CD4-positive, alpha-beta T cell treated with Interleukin-1 beta for 1 hour (primary cell): ENCODE results near the gene GFOD1.

Source experiments
- DNase-seq, 2 donors: peaks; one replicate each; pipeline ENCODE4 v3.0.0-alpha.2; 2020 to 2022

GFOD1 gene

DNA sequence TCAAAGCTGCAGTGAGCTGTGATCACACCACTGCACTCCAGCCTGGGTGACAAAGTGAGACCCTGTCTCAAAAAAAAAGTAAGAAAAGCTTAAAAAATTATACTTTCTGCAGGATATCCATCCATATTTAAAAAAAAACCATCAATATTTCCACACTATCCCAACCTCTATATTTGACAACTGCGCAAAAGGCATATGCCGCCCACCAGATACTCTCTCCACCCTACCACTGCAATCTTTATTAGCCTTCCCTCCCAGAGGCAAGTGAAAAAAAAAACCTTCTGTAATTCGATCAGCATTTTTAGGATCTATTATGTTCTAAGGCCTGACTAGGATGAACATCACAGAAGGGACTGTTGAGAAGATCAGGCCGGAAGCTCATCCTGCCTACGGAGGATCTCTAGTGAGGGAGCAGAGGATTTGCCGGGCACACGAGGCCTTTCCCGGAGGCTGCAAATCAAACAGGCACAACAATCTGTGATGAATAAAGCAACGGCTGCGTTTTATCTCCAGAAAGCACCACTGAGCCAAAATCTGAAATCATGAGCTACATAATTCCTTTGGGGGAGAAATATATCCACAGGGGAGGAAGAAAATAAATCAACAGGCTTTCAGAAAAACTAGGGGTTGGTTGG is 65.9 kb downstream of the GFOD1 start:
- no peak for DNase-seq

DNA sequence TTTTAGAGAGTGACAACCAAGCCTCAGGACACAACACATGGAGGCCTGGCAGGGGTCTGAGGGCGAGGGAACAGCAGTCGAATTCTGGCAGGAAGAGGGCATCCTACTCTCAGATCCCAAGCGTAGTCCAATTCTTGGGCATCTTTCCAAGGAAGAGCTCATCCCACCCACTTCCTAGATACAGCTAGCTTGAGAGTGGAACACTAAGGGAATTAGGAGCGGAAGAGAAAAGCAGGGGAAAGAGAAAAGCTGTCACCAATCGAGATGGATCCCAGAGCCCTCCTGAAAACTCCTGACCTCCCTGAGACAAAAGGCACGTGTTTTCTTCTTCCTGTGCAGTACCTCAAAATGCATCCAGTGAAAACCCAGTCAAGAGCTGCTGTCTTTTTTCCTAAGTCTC is 67.1 kb downstream of the GFOD1 start:
- no peak for DNase-seq

DNA sequence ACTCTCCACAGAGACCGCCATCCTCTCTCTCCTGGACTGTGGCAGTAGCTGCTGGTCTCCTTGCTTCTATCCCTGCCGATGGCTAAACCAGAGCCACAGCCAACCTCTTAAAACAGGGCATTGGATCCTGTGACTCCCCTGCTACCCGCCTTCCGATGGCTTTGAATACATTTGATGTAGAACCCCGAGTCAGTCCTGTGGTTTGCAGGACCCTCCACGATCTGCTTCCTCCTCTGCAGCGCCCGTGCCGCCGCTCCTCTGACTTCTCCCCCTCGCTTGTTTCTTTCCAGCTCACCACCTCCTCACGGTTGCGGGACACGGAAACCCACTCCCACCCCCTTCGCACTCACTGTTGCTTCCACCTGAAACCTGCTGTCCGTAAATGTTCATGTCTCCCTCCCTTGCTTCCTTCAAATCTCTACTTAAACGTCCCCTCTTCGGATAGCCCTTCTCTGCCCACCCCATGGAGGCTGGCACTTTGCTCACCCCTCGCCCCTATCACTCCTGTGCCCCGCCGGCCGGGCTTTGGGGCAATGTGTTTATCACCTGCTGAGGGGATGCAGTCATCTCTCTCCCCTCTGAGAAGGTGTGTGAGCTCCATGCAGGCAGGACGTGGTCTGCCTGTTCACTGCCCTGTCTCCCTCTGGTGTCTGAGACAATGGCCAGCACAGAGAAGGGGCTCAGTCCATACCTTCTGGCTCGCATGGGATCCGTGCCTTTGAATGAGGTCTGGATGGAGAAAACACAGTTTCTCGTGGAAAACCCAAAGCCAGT is 67.8 kb downstream of the GFOD1 start:
- DNase-seq, result no peak

DNA sequence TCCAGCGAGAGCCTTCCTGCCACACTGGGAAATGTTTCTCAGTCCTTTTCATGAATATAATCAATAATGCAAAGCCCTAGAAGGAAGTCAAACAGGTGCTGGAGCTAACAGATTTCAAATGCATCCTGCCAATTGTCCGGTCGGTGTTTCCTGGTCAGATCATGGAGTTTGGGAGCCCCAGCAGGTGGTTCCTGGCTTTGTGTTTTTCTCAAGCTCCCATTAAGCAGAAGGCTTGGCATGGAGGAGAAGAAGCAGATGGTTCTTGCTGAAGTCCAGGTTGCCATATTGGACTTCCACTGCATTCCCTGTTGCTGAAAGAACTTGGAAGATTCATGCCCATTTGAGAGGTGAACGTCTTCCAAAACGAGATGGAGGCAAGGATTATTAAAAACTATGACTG is 68.6 kb downstream of the GFOD1 start:
- no peak for DNase-seq

DNA sequence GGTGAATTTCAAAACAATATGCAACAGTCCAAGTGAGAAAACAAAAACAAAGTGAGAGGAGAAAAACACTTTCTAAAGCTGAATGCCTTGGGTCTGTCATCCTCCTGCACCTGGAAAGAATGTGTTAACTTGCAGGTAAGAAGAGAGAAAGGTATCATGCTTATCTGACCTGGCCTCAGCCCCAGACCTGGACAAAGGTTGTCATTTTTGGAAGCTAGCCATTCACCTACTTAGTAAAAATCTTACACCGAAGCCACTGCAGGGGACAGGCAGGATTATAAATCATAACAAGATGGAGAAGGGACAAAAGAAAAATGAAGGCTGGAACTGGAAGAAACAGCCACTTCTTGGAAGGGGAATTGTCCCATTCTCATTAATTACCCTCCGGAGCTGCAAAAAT is 69.4 kb downstream of the GFOD1 start:
- no peak for DNase-seq

DNA sequence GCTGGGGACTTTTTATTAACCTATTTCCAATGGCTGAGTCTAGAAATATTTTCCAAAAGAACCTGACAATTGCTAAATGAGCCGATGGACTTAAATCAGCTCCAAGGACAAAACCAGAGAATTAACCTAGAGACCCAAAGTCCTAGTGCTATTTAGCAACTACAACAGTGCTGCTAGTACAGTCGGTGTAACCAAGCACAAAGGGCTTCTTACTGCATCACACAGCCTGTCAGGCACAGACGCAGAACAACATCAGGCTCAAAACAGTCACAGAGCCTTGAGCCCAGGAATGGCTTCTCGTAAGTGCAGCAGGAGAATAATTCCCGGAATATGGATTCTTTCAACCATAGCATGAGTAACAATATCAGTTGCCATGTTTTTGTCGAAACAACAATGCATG is 70.0 kb downstream of the GFOD1 start:
- no peak for DNase-seq

DNA sequence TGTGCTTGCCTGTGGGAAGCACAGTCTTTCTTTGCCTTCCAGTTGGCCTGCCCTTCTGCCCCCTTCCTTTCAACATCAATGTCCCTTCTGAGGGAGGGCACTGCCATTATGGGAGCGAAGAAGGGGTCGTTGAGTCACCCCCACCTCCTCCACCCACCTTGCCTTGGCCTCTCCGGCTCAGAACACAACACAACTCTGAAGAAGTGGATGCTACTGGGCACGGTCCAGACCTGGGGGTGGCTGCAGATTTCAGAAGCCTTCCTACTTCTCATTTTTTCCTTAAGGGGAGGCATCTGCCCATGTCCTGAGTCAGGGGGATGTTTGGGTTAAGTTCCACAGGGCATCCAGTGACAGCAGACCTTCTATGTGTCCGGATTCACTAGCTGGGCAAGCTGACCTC is 72.1 kb downstream of the GFOD1 start:
- DNase-seq, result no peak

DNA sequence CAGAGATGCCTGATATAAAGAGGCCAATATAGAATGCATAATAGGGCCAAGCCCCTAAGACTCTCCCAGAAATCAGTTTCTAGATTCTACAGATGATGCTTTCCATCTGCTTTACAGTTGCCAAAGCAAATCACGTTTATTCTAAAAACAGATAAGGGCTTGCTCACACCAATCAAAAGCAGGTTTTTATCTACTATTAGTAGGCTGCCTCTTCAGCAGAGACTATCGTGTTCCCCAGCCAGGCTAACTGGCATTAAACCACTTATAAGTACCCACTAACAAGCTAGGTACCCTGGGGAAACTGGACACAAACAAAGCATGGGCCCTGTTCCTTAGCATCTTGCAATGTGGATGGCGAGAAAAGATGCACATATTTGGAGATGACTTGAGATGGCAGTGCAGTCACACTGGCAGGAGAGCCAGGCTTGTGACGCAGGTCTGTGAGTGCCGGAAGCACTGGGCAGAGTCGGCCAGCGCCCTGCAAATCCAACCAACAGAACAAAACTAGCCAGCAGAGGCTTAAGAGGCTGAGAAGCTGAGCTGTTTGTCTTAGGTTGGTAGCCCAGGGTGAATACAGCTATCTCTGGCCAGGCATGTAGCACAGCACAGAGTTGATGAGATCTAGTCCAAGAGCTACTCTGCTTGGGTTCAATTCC is 73.4 kb downstream of the GFOD1 start:
- peak in 1 of 2 donors; percentile 49 for DNase-seq

DNA sequence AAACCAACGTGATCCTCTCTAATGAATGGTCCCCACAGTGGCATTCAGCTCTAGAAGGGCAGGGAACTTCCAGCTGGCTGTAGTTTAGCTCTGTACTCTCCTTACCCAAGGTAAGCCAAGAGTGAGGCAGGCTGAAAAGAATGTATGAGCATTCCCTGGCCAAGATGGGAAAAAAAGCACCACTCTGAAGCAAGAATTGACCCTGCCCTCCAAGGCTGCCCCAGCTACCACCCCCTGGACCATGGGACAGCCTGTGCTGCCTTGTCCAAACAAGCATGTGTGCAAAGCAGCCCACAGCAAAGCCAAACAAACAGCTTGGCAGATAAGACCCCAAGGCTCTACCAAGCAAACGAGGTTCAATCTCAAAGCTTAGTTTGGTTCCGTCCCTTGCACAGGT is 73.9 kb downstream of the GFOD1 start:
- no peak for DNase-seq

DNA sequence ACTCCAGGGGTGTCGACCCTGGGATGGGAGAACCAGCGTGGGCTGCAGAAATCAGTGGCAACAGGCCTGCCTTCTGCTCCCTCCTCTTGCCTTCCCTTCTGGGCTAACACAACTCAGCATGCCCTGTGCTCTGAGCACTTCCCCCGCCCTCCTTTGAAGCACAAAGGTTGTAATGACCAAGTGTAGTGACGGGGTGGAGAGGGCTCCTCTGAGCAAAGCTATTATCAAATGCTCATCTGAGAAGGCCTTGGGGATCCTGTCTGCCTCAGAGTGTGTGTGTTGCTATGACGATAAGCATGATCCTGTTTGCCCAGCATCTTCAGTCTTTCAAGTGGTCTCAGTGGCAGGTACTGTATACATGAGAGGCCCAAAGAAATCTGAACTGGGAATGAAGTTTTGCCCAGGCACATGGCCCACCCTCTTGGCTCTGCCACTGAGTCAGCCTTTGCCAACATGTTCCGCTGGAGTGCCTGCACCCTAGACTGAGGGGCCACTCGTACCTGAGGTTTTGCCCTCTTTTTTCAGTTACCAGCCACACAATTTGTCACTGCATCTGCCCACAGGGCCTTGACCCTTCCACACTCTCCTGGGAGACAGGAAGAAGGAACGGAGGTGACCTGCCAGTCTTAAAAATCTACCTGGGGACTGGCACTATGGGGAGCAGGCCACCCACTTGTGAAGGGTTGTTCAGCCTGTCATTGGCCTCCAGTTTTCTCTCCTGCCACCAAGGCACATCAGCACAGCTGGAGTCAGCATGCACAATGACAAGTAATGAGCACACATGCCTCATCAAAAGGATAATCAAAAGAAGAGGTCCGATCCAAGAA is 74.5 kb downstream of the GFOD1 start:
- no peak for DNase-seq

DNA sequence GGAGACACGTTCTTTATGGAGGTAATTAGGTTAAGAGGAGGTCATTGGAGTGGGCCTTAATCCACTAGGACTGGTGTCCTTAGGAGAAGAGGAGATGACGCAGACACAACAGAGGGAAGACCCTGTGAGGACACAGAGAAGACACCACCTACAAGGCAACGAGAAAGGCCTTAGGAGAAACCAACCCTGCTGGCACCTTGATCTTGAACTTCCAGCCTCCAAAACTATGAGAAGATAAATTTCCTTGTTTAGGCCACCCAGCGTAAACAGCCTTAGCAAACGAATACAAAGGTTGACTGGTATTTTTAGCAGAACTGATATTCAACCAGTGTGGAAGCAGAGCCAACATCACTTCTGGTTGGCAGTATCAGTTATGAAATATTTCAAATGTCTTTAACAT is 75.2 kb downstream of the GFOD1 start:
- DNase-seq, result no peak

DNA sequence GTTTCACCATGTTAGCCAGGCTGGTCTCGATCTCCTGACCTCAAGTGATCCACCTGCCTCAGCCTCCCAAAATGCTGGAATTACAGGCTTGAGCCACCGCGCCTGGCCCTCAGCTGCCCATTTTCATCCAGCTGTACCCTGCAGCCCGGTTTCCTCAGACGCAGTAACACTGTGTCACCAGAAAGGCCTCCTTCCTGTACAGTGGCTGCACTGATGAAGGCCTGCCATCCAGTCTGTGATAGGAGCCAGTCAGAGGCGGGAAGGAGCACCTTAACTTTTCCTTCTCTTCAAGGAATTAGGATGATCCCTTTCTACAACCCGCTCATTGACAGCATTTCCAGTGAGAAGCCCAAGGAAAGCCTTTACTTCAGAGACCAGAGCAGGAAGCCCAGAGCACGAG is 75.9 kb downstream of the GFOD1 start:
- DNase-seq, result no peak

DNA sequence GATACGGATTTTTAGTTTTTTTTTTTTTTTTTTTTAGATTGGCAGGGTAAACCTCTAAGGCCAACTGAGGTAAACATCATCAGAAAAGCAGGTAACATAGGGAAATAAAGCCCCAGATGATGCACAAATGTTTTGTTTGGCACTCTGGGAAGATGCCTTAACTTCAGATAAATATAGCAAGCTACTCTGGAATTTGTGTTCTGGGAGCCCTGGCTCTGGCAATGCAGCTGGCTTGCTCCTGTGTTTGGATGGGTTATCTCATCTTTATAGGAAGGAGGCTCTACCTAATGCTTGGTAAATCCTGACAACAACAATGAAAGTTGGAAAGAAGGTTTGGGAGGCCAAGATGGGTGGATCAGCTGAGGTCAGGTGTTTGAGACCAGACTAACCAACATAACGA is 77.4 kb downstream of the GFOD1 start:
- DNase-seq, result no peak

DNA sequence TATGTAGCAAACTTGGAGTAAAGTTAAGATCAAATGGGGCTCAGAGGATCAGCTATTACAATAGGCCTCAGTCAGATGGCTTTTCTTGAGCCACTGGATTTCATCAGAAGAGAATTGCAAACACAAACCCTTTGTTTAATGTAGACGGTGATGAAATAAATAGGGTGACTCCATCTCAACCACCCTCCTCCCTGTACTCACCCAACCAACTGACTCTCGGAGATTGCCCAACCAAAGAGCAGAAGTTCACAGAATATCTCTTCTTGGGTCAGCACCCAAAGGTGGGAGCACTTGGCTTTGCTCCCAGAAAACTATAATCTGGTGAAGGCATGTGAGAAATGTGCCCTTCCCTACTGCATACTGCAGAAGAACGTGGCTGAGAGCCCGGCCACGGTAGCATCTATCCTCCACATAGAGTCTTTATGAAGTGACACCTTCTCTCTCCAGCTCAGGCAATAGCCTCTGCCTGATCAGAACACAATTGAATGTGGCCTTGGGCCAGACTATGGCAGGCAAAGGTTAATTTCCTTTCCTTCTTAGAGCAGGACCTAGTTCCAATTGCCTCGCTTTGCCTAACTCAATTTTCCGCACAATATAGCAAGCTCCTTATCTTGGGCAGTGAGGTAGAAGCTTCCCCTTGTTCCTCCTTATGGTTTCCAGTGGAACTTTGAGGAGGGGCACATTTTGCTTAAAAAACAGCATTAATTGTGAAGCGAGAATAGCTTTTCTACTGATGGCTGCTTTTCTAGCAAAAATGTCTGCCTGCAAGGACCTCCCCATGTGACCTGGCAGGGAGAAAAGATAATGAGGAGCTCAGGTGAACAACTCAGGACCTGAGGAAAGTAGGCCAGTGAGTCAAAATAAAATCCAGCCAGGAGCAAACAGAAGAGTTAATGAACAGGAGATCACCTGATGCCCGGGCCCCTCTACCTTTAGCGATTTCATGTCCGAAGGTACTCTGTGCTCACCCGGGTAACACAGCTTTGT is 79.4 kb downstream of the GFOD1 start:
- peak in 1 of 2 donors; percentile 34 for DNase-seq

DNA sequence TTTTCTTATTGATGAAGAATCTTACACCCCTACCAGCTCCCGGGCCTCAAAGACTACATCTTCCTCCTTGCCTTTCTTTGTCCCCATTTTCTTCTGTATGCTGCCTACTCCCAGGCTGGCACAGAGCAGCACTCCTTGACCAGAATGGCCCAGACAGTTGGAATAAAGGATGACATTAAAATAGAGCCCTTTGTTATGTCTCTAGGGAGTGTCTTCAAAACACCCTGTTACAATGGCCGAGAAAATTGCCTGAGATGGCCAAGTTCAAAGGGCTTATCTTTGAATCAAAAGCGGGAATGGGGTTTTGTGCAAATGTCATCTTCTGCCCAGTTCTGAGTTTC is 80.1 kb downstream of the GFOD1 start:
- no peak for DNase-seq

DNA sequence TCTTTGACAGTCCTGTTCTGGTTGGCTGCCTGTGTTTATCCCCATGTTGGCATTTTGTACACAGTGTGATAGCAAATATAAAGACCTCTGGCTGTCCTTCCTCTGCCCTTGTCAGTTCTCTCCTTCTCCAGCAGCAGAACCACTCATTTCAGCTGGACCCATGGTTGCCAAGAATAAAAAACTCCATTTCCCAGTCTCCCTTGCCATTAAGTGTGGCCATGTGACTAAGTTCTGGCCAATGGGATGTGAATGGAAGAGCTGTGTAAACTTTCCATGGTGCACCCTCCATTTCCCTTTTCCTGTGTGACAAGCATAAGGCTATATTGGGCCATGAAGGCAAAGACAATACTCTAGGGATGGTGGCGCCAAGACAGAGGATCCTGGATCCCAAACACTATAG is 80.6 kb downstream of the GFOD1 start:
- no peak for DNase-seq

DNA sequence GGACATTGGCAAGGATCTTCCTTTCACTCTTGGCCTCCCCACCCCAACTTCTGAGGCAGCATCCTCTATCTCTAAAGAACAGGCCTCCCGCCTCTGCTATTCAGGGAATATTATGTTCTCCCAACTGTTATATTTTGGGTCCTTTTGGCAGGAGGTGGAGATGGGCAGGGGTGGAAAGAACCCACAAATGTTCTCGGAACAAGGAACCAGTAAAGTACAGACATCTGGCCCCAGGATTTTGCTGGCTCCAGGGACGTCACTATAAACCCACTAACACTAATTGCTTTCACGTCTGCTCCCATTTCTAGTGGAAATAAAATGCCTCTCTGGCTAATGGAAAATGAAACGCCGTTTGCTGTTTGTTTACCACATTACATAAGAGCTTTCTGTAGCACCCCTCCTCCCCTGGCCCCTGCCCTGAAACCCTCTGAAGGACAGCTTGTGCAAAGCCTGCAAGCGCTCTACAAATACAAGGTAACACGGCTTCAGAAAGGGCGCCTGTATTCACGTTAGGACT is 81.4 kb downstream of the GFOD1 start:
- DNase-seq, result no peak

DNA sequence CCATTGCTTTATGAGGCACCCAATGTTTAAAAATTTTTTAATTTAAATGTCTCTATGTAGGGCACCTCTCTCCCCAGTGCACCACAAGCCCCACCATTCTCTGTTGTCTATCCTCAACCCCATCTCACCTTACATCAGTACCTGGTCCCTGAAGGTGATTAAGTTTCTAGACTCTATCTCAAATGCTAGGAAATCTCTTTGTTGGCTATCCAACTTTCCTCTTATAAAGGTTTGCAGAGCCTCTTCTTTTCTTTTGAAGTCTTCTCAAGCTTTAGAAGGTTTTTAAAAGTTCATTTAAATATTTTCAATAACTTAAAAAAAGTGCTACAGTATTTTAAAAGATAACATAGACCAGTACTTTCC is 82.5 kb downstream of the GFOD1 start:
- no peak for DNase-seq

DNA sequence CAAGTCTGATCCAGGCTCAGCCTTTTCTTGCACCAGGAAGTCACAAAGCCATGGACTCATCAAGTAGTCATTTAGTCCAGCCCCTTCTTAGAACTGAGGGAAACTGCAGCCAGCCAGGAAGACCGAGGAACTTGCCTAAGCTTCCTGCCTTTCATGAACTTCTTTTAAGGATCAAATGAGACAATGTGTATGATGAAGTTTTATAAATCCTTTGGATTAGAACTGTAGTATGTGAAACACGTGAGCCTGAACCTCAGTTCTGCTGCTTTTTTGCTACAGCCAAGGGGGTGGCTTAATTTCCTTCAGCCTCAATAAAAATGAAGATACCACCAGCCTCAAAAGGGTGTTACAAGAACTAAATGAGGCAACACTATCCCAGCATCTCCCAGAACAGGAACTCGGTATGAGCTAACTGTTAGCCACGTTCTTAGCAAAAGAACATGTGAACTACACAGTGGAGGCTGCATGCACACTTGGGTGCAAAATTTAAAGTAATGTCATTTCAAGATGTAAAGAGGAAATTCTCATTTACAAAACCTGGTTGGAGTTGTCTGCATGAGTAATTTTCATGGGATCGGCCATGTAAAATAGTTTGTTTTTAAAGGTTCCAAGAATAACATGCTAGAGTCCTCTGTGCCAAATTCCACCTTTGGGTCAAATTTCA is 83.0 kb downstream of the GFOD1 start:
- DNase-seq, result no peak

DNA sequence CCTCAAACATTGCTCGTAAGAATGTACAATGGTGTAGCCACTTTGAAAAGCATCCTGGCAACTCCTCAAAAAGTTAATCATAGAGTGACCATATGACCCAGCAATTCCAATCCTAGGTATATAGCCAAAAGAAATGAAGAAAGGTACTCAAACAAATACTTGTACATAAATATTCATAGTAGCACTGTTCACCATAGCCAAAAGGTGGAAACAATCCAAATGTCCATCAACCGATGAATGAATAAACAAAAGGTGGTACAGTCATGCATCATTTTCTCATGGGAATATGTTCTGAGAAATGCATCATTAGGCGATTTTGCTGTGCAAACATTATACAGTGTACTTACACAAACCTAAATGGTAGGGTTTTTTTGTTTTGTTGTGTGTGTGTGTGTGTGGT is 84.7 kb downstream of the GFOD1 start:
- DNase-seq, result no peak

DNA sequence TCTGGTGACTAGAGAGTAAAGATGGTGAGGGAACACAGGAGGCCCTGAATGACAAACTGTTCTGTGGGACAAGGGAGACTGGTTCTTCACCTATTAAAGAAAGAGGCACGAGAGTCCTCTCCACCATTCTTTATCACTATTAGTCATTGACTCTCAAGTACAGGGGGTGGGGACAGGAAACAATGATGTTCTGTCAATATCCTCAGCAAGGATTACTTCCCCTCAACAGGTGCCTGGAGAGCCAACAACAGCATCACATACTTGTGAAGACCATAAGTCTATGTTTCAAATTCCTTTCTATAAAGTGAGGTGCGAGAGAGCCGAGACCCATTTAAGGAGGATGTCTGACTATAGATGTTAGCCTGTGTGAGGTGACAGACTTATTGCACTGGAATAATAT is 86.6 kb downstream of the GFOD1 start:
- no peak for DNase-seq
